Spleen (tissue), 11 donors: ENCODE results near the gene ADGRB2. TPM values are rescaled to one million over a fixed set of nuclear protein-coding genes. Genes with fewer than 3 reads are reported as not detected.

Experiments used
- DNase-seq: peaks from one replicate; pipeline ENCODE4 v3.0.0-alpha.2; 2020
- H3K27ac ChIP-seq, 8 donors: fragments of 200-600 bp; sonication (generic) in 7 of 8; 1 replicate in 4 of 8; 2 replicates in 4 of 8; pipeline versions ENCODE4 v1.5.0 to v1.8.0; 2016 to 2021; ENCODE audit warnings: inconsistent platforms in 4 of 8, mild to moderate bottlenecking in 4 of 8, moderate library complexity in 1 of 8
- H3K27me3 ChIP-seq, 7 donors: fragments of 200-600 bp; sonication (generic) in 6 of 7; replicated peaks in 1 of 7; 1 replicate in 4 of 7; 2 replicates in 3 of 7; pipeline versions ENCODE4 v1.5.0 to v1.8.0; 2016 to 2021; ENCODE audit warnings: inconsistent platforms in 3 of 7, mild to moderate bottlenecking in 1 of 7
- H3K36me3 ChIP-seq, 6 donors: fragments of 200-600 bp; sonication (generic) in 5 of 6; 1 replicate in 4 of 6; 2 replicates in 2 of 6; pipeline versions ENCODE4 v1.5.0 to v1.8.0; 2016 to 2021; ENCODE audit warnings: inconsistent platforms in 2 of 6
- H3K4me1 ChIP-seq, 6 donors: fragments of 200-600 bp; sonication (generic) in 5 of 6; 1 replicate in 3 of 6; 2 replicates in 3 of 6; pipeline versions ENCODE4 v1.5.0 to v1.8.0; 2016 to 2021; ENCODE audit warnings: inconsistent platforms in 3 of 6
- H3K4me3 ChIP-seq, 8 donors: fragments of 200-600 bp; sonication (generic) in 7 of 8; 1 replicate in 4 of 8; 2 replicates in 4 of 8; pipeline versions ENCODE4 v1.5.0 to v1.8.0; 2016 to 2021; ENCODE audit warnings: inconsistent platforms in 4 of 8, mild to moderate bottlenecking in 4 of 8, moderate library complexity in 2 of 8
- H3K9me3 ChIP-seq, 8 donors: fragments of 200-600 bp; sonication (generic) in 7 of 8; 1 replicate in 4 of 8; 2 replicates in 4 of 8; pipeline versions ENCODE4 v1.5.0 to v1.8.0; 2016 to 2021; ENCODE audit warnings: inconsistent platforms in 4 of 8
- POLR2A ChIP-seq, 3 donors: fragments of 450-650 bp; IDR thresholded peaks; one replicate each; pipeline ENCODE4 v1.5.1; 2017; ENCODE audit warnings: antibody characterized with exemption in 3 of 3, mild to moderate bottlenecking in 1 of 3
- POLR2AphosphoS5 ChIP-seq, 3 donors: sonication (generic); formaldehyde crosslinking; IDR thresholded peaks; one replicate each; pipeline ENCODE4 v1.5.1; 2017; ENCODE audit warnings: antibody characterized with exemption in 3 of 3
- WGBS, 5 donors: extraction: QIAGEN DNeasy Blood & Tissue Kit in 3 of 5; methylation state at CpG; one replicate each; pipeline versions ENCODE4 v1.1.5 to v1.1.7; 2013 to 2018; 5-methylcytosine and 5-hydroxymethylcytosine counted together
- intact Hi-C: fragments of 100-400 bp; cut with DNase I; formaldehyde crosslinking; loops from one replicate; pipeline ENCODE4 v1.15.0; 2023; ENCODE audit warnings: low total_unique reads
- polyA plus RNA-seq, 3 donors: library from polyadenylated mRNA; stranded (reverse); fragments of 200-250 nt; gene quantifications; one replicate each; pipeline ENCODE4 v1.2.1, GENCODE V29; 2013
- total RNA-seq, 7 donors: library from RNA; depleted of rRNA in 3 of 7; stranded (reverse); fragments of >200 nt in 3 of 7; fragmentation: NEBNext Ultra II Directional in 4 of 7; extraction: Animal tissue kit (Norgen Biotek cat#: 25700) in 4 of 7; gene quantifications; one replicate each; pipeline versions ENCODE4 v1.1.0 to v1.2.1, GENCODE V29; 2016 to 2021
- TF ChIP-seq, protein P1 (sequence below), 11 experiments: fragments of 200-600 bp in 7 of 11; fragments of 450-650 bp in 4 of 11; sonication (generic) in 4 of 11; IDR thresholded peaks in 8 of 11; conservative IDR thresholded peaks in 3 of 11; 1 replicate in 7 of 11; 2 replicates in 4 of 11; pipeline versions ENCODE4 v1.4.0 to v1.8.0; 2016 to 2021; ENCODE audit warnings: antibody characterized with exemption in 11 of 11, inconsistent platforms in 4 of 11, mild to moderate bottlenecking in 1 of 11
- donor health status: healthy with polysubstance abuse.
- donor health status: DM: no; HTN: no; CAD: no; lungs with moderate emphysema.
- donor health status: DM: no; HTN: no; CAD: no.
- donor health status: Bipolar disorder and iron deficiency.
- donor health status: healthy.
- donor health status: DM: no; HTN: no; CAD: no.
- donor health status: DM: yes; HTN: yes; CAD: no.

ADGRB2 gene
- total and polyA plus RNA-seq, 10 donors: 0.52 to 5.1 (median 1.5) TPM

DNA sequence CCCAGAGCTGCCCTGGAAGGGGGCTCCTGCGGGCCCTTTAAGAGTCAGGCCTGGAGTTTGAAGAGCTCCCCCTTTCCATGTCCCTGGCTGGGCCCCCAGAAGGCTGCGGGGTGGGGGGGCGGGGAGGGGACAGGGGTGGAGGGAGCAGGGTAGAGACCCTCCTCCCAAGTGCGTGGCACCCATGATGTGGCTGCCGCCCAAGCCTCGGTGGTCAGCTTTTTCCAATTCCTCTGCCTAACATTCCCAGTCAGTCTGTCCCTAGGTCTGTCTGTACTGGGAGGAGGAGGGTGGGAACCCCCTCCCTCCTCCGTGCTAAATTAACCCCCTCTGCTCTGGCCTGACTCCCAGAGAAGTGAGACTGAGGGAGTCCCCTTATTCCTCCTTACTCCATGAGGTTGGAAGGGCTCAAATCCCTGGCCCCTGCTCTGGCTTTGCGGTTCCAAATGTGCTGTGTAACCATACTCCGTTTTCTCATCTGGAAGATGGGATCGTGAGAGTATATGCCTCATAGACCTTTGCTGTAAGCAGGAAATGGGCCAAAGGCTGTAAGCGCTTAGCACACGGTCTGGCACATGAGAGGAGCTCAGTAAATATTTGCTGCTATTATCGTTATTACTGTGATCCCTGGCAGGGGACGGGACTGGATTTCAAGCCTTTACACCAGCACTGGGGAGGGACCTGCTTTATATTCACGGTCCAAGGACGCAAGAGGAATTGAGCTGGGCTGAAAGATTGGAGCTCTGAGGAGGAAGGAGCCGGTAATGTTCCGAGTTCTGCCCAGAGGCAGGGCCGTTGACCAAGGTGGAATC lies 59.7 kb downstream of the ADGRB2 start:
- WGBS, 5 donors: 13 to 18% (median 15%) methylated on average over 16 to 19 of the region's 19 CpGs
- Histone ChIP-seq H3K4me3 (peak overlapping the region in 4 of 8 donors; percentile 8 to 50 (median 10)), H3K27ac (peak overlapping the region; percentile 13 to 71 (median 56))

DNA sequence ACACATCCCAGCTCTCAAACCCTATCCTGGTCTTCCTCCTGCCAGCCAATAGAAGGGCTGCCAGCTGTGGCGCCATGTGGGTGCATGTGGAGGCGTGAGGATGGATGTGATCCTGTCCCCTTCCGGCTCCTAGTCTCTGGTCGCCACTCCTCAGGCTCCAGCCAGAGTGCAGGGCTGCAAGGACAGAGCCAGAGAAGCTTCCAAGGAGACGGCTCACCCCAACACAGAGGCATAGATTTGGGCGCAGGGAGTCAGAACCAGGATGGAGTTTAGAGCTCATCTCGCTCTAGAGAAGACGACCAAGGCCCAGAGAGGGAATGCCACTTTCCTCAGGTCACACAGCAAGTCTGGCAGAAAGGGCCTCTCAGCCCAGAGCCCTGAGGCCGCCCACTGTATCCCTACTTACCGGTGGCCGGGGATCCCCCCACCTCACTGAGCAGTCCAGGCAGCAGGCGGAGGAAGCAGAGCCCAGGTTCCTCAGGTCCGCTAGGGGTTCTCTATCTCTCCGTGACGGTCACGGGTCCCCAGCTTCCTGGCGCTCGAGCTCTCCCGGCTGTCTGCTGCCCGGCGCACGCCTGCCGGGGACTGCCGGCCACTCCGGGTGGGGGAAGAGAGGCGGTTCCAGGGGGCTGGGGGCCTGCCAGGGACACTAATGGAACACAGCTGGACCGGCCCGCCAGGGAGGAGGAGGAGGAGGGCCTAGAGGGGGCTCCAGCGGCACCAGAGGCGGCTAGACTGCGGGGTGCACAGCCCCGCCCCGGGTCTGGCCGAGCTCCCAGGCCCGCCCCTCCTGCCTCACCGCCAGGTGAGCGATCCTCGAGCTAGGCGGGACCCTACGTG lies 60.5 kb downstream of the ADGRB2 start, which contains the start of gene COL16A1:
TSS of gene COL16A1 (minus strand) at position 587 of the 840 bp plus-strand sequence. CDS start 1,824 bp downstream, outside the sequence.
- H3K4me1 ChIP-seq: peaks cover 10 to 94% (median 63%) of the 10 kb centered on the region in 6 donors
- TF ChIP-seq POLR2AphosphoS5 (IDR thresholded peaks at IDR 0.05) (peak; percentile 17 to 76 (median 65)), POLR2A (IDR thresholded peaks at IDR 0.05) (no peak)
- TF ChIP-seq, protein P1, sequence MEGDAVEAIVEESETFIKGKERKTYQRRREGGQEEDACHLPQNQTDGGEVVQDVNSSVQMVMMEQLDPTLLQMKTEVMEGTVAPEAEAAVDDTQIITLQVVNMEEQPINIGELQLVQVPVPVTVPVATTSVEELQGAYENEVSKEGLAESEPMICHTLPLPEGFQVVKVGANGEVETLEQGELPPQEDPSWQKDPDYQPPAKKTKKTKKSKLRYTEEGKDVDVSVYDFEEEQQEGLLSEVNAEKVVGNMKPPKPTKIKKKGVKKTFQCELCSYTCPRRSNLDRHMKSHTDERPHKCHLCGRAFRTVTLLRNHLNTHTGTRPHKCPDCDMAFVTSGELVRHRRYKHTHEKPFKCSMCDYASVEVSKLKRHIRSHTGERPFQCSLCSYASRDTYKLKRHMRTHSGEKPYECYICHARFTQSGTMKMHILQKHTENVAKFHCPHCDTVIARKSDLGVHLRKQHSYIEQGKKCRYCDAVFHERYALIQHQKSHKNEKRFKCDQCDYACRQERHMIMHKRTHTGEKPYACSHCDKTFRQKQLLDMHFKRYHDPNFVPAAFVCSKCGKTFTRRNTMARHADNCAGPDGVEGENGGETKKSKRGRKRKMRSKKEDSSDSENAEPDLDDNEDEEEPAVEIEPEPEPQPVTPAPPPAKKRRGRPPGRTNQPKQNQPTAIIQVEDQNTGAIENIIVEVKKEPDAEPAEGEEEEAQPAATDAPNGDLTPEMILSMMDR (IDR thresholded peaks at IDR 0.05 in 8 of 11, conservative IDR thresholded peaks at IDR 0.05 in 3 of 11): peak in 1 of 11 experiments; percentile 12
- peak within 1 kb of the TSS in 4 of 8 donors; percentile 8 to 50 (median 10) for H3K4me3 ChIP-seq
- H3K36me3 ChIP-seq: no peaks in the 10 kb centered on the region
- H3K27me3 ChIP-seq: peaks cover 0 to 42% (median 12%) of the 10 kb centered on the region in 7 donors
- H3K9me3 ChIP-seq: no peaks in the 10 kb centered on the region
- 18 to 35% (median 23%) methylated on average over 21 to 40 of the region's 40 CpGs for WGBS, 5 donors
- intact Hi-C loops: no loop called here
- H3K27ac ChIP-seq: peak within 1 kb of the TSS; percentile 13 to 71 (median 56)
- peak; percentile 78 for DNase-seq

More for the DNA sequence above, 59.7 kb downstream of the ADGRB2 start:
- Histone ChIP-seq H3K4me1 (peaks cover 6 to 86% (median 57%) of the 10 kb centered on the region in 6 donors), H3K36me3 (no peaks in the 10 kb centered on the region), H3K9me3 (no peaks in the 10 kb centered on the region), H3K27me3 (peaks cover 0 to 42% (median 12%) of the 10 kb centered on the region in 7 donors)
- intact Hi-C loops: no loop called here
- no peak for TF ChIP-seq POLR2A (IDR thresholded peaks at IDR 0.05)
- TF ChIP-seq POLR2AphosphoS5 (IDR thresholded peaks at IDR 0.05): no peak
- TF ChIP-seq, protein P1 (IDR thresholded peaks at IDR 0.05 in 8 of 11, conservative IDR thresholded peaks at IDR 0.05 in 3 of 11): no peak
- no peak for DNase-seq

DNA sequence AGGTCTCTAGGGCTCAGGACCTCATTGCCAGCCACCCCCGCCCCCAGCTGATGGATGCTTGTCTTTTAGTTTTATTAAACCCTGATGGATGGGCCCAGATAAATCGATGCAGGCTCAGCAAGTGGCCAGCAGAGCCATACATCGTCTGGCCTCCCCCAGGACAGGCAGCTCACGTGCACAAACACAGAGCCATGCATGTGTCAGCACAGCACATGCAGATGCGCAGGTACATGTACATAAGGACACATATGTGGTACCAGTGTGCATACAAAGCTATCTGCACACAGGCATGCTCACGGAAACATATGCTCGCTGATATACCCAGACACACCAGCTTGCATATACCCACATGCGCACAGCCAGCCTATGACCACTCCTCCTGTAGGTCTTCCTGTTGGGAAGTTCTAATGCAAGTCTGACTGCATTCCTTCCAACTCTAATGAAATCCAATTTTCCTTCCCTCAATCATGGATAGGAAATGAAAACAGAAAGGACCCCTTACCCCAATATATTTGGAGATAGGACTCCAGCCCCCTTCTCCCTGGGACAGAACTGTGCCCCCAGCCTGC lies 61.2 kb downstream of the ADGRB2 start:
- intact Hi-C loops: no loop called here
- 72 to 92% (median 85%) methylated on average over 8 of the region's 8 CpGs for WGBS, 5 donors
- peak overlapping the region in 3 of 8 donors; percentile 9 to 50 (median 10) for H3K4me3 ChIP-seq

More for the DNA sequence above, 61.2 kb downstream of the ADGRB2 start:
- Histone ChIP-seq H3K36me3 (no peaks in the 10 kb centered on the region), H3K27me3 (peaks cover 0 to 42% (median 12%) of the 10 kb centered on the region in 7 donors), H3K9me3 (no peaks in the 10 kb centered on the region), H3K27ac (peak overlapping the region in 4 of 8 donors; percentile 56 to 71 (median 60)), H3K4me1 (peaks cover 10 to 96% (median 61%) of the 10 kb centered on the region in 6 donors)
- TF ChIP-seq POLR2A (IDR thresholded peaks at IDR 0.05) (no peak), POLR2AphosphoS5 (IDR thresholded peaks at IDR 0.05) (no peak)
- TF ChIP-seq, protein P1 (IDR thresholded peaks at IDR 0.05 in 8 of 11, conservative IDR thresholded peaks at IDR 0.05 in 3 of 11): no peak
- DNase-seq: no peak
